ENCODE data around the gene ARG2.

- TF ChIP-seq, protein P1, sequence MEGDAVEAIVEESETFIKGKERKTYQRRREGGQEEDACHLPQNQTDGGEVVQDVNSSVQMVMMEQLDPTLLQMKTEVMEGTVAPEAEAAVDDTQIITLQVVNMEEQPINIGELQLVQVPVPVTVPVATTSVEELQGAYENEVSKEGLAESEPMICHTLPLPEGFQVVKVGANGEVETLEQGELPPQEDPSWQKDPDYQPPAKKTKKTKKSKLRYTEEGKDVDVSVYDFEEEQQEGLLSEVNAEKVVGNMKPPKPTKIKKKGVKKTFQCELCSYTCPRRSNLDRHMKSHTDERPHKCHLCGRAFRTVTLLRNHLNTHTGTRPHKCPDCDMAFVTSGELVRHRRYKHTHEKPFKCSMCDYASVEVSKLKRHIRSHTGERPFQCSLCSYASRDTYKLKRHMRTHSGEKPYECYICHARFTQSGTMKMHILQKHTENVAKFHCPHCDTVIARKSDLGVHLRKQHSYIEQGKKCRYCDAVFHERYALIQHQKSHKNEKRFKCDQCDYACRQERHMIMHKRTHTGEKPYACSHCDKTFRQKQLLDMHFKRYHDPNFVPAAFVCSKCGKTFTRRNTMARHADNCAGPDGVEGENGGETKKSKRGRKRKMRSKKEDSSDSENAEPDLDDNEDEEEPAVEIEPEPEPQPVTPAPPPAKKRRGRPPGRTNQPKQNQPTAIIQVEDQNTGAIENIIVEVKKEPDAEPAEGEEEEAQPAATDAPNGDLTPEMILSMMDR (conservative IDR thresholded peaks at IDR 0.05; ENCODE audit: low read depth, low read length), result no peak
- TF ChIP-seq POLR2A (IDR thresholded peaks at IDR 0.05; ENCODE audit: low read depth, low read length), result no peak
- no peak for TF ChIP-seq NFE2L2 (IDR thresholded peaks at IDR 0.05; ENCODE audit: low read depth, low read length)
- no peak for TF ChIP-seq RFX5 (IDR thresholded peaks at IDR 0.05; ENCODE audit: low read depth, low read length)
- TF ChIP-seq CEBPB (IDR thresholded peaks at IDR 0.05; ENCODE audit: low read depth, low read length), result no peak
- TF ChIP-seq FOS (IDR thresholded peaks at IDR 0.05; ENCODE audit: low read depth, low read length), result no peak
- TF ChIP-seq MAZ (IDR thresholded peaks at IDR 0.05; ENCODE audit: borderline replicate concordance, low read depth, low read length), result no peak
- TF ChIP-seq SMC3 (IDR thresholded peaks at IDR 0.05; ENCODE audit: low read depth, low read length), result no peak
- TF ChIP-seq, protein P2, sequence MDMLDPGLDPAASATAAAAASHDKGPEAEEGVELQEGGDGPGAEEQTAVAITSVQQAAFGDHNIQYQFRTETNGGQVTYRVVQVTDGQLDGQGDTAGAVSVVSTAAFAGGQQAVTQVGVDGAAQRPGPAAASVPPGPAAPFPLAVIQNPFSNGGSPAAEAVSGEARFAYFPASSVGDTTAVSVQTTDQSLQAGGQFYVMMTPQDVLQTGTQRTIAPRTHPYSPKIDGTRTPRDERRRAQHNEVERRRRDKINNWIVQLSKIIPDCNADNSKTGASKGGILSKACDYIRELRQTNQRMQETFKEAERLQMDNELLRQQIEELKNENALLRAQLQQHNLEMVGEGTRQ (IDR thresholded peaks at IDR 0.05; ENCODE audit: low read depth, low read length), result no peak
- no peak for TF ChIP-seq MAFK (IDR thresholded peaks at IDR 0.05; ENCODE audit: low read depth, low read length)
Measured at GRCh38 chr14:67697006-67697405, 77.3 kb downstream of the ARG2 start.

All from IMR-90 (cell line).